ENCODE results near the gene NFIA. TPM values are rescaled to one million over a fixed set of nuclear protein-coding genes. Genes with fewer than 3 reads are reported as not detected.

NFIA gene
- total and polyA plus RNA-seq, 2 of the 13 experiments (the other 11 are each of a cell fraction or from before 2014, with no cell fraction given): 14.7 to 28.5 TPM

DNA sequence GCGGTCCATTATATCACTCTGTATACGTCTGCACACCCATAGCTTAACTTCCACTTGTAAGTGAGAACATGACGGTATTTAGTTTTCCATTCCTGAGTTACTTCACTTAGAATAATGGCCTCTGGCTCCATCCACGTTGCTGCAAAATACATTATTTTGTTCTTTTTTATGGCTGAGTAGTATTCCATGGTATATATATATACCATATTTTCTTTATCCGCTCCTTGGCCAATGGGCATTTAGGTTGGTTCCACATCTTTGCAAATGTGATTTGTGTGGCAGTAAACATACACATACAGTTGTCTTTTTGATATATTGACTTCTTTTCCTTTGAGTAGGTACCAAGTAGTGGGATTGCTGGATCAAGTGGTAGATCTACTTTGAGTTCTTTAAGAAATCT, 245.1 kb downstream of the NFIA start:
- peaks cover 31% of the 10 kb centered on the region for H3K4me1 ChIP-seq (ENCODE audit: insufficient read depth, low read length)
- no peak for ATAC-seq
- no peaks in the 10 kb centered on the region for H3K9me3 ChIP-seq (ENCODE audit: low read length)
- H3K36me3 ChIP-seq (replicated peaks in 1 of 2; ENCODE audit: control insufficient read depth in 1 of 2, insufficient read depth in 2 of 2, low read length in 2 of 2): peaks cover 0 to 7% of the 10 kb centered on the region in 2 experiments; a peak in 1 of 5 replicates
- H3K9ac ChIP-seq (ENCODE audit: insufficient read depth, low read depth, low read length): no peak overlapping the region
- no peak for DNase-seq (ENCODE audit: low spot score)
- H3K4me2 ChIP-seq (ENCODE audit: low read depth, low read length): no peak overlapping the region
- POLR2A ChIA-PET: no interaction called here
- TF ChIP-seq HNRNPUL1 (IDR thresholded peaks at IDR 0.05; ENCODE audit: low read depth, low read length): no peak
- no peak for TF ChIP-seq ZNF768 (CRISPR knock-in tag; IDR thresholded peaks at IDR 0.05)
- no peak for TF ChIP-seq NR1H2 (CRISPR knock-in tag; IDR thresholded peaks at IDR 0.05; ENCODE audit: borderline replicate concordance, low read depth)
- TF ChIP-seq ZFP82 (CRISPR knock-in tag; IDR thresholded peaks at IDR 0.05; ENCODE audit: borderline replicate concordance): no peak
- TF ChIP-seq, protein P1, sequence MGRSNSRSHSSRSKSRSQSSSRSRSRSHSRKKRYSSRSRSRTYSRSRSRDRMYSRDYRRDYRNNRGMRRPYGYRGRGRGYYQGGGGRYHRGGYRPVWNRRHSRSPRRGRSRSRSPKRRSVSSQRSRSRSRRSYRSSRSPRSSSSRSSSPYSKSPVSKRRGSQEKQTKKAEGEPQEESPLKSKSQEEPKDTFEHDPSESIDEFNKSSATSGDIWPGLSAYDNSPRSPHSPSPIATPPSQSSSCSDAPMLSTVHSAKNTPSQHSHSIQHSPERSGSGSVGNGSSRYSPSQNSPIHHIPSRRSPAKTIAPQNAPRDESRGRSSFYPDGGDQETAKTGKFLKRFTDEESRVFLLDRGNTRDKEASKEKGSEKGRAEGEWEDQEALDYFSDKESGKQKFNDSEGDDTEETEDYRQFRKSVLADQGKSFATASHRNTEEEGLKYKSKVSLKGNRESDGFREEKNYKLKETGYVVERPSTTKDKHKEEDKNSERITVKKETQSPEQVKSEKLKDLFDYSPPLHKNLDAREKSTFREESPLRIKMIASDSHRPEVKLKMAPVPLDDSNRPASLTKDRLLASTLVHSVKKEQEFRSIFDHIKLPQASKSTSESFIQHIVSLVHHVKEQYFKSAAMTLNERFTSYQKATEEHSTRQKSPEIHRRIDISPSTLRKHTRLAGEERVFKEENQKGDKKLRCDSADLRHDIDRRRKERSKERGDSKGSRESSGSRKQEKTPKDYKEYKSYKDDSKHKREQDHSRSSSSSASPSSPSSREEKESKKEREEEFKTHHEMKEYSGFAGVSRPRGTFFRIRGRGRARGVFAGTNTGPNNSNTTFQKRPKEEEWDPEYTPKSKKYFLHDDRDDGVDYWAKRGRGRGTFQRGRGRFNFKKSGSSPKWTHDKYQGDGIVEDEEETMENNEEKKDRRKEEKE (IDR thresholded peaks at IDR 0.05): no peak
- TF ChIP-seq, protein P2, sequence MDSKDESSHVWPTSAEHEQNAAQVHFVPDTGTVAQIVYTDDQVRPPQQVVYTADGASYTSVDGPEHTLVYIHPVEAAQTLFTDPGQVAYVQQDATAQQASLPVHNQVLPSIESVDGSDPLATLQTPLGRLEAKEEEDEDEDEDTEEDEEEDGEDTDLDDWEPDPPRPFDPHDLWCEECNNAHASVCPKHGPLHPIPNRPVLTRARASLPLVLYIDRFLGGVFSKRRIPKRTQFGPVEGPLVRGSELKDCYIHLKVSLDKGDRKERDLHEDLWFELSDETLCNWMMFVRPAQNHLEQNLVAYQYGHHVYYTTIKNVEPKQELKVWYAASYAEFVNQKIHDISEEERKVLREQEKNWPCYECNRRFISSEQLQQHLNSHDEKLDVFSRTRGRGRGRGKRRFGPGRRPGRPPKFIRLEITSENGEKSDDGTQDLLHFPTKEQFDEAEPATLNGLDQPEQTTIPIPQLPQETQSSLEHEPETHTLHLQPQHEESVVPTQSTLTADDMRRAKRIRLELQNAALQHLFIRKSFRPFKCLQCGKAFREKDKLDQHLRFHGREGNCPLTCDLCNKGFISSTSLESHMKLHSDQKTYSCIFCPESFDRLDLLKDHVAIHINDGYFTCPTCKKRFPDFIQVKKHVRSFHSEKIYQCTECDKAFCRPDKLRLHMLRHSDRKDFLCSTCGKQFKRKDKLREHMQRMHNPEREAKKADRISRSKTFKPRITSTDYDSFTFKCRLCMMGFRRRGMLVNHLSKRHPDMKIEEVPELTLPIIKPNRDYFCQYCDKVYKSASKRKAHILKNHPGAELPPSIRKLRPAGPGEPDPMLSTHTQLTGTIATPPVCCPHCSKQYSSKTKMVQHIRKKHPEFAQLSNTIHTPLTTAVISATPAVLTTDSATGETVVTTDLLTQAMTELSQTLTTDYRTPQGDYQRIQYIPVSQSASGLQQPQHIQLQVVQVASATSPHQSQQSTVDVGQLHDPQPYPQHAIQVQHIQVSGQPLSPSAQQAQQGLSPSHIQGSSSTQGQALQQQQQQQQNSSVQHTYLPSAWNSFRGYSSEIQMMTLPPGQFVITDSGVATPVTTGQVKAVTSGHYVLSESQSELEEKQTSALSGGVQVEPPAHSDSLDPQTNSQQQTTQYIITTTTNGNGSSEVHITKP (CRISPR knock-in tag; IDR thresholded peaks at IDR 0.05; ENCODE audit: low read depth): no peak
- no peak for TF ChIP-seq ZKSCAN1 (IDR thresholded peaks at IDR 0.05; ENCODE audit: low read length)
- TF ChIP-seq, protein P3, sequence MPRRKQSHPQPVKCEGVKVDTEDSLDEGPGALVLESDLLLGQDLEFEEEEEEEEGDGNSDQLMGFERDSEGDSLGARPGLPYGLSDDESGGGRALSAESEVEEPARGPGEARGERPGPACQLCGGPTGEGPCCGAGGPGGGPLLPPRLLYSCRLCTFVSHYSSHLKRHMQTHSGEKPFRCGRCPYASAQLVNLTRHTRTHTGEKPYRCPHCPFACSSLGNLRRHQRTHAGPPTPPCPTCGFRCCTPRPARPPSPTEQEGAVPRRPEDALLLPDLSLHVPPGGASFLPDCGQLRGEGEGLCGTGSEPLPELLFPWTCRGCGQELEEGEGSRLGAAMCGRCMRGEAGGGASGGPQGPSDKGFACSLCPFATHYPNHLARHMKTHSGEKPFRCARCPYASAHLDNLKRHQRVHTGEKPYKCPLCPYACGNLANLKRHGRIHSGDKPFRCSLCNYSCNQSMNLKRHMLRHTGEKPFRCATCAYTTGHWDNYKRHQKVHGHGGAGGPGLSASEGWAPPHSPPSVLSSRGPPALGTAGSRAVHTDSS (CRISPR knock-in tag; conservative IDR thresholded peaks at IDR 0.05): no peak
- CTCF ChIA-PET (ENCODE audit: low intra/inter-chr PET ratio, low total read pairs): no interaction called here
- no peak overlapping the region for H3K27ac ChIP-seq (ENCODE audit: extremely low read length, insufficient read depth, low read length)
- intact Hi-C loops (cut with micrococcal nuclease; ENCODE audit: unreplicated experiment): no loop called here
- 95% methylated on average over 5 of the region's 5 CpGs for WGBS (ENCODE audit: low lambda C conversion rate)
- FAIRE-seq: no peak
- H3K4me3 ChIP-seq (replicated peaks in 1 of 3; ENCODE audit: insufficient read depth in 1 of 3, low read depth in 2 of 3, low read length in 3 of 3): no peak overlapping the region
- H3K79me2 ChIP-seq (ENCODE audit: insufficient read depth, low read length): peaks cover 24% of the 10 kb centered on the region
- in situ Hi-C loops (cut with HindIII; ENCODE audit: extremely low pct_ligation_motif_present, low pct_unique_long_range_greater_than_20kb): no loop called here
- BruUV-seq (replicated peaks): no TSS peak
- no peaks in the 10 kb centered on the region; a peak in 1 of 5 replicates for H3K27me3 ChIP-seq (ENCODE audit: control insufficient read depth in 1 of 2, insufficient read depth in 2 of 2, low read length in 2 of 2)
- H2AFZ ChIP-seq (ENCODE audit: low read length): no peak overlapping the region
- peaks cover 13% of the 10 kb centered on the region for H4K20me1 ChIP-seq (ENCODE audit: insufficient read depth, low read length)
